ENCODE results near the gene C19orf81. TPM values are rescaled to one million over a fixed set of nuclear protein-coding genes. Genes with fewer than 3 reads are reported as not detected.
A peak's percentile ranks its signal among the peaks of the same experiment; 100 is the strongest.

The C19orf81 gene
- total and polyA plus RNA-seq, 9 of the 15 experiments (the other 6 are each of a cell fraction or from before 2014, with no cell fraction given), result 2.5 to 42.9 (median 33.0) TPM; not detected in 4

DNA sequence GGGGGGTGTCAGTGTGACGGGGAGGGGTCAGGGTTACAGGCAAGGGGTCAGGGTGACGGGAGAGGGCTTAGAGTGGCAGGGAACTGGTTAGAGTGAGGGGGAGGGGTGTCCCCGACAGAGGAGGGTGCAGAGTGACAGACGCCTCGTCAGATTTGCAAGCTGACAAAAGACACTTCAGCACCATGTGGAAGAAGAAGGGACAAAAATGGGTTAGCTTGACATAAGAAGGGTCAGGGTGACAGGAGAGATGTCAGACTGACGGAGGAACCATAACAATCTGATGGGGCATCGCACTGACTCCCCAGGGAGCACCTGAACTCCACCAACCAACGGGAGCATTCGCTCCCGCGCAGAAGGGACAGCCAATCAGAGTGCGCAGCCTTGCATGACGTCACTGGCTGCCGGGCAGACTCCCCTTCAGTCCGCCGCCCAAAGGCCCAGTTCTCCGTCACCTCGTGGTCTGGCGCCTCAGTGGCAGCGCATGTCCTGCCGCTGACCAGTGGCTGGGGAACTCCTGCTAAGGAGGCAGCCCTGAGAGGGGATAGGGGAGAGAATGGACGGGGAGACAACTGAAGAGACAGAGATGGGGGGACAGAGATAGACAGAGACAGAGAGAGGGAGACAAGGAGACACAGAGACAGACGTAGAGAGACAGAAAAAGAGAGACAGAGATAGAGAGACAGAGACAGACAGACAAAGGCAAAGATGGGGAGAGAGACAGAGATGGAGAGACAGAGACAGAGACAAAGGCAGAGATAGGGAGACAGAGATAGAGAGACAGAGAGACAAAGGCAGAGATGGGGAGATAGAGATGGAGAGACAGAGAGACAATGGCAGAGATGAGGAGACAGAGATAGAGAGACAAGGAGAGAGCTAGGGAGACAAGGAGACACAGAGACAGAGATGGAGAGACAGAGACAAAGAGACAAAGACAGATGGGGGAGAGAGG lies 30.2 kb downstream of the C19orf81 start (continued):
- TF ChIP-seq WHSC1 (IDR thresholded peaks at IDR 0.05; ENCODE audit: low read length) (no peak), HCFC1 (IDR thresholded peaks at IDR 0.05; ENCODE audit: low read depth, low read length) (0 out of 2 replicates have a peak, but pooled peaks have one; percentile 16), HOMEZ (CRISPR knock-in tag; IDR thresholded peaks at IDR 0.05) (no peak), ZNF253 (CRISPR knock-in tag; conservative IDR thresholded peaks at IDR 0.05) (no peak), BCL6 (CRISPR knock-in tag; IDR thresholded peaks at IDR 0.05) (no peak), SIN3A (IDR thresholded peaks at IDR 0.05; ENCODE audit: borderline replicate concordance in 2 of 2, control insufficient read depth in 1 of 2, low read depth in 2 of 2, low read length in 2 of 2) (no peak), THAP12 (CRISPR knock-in tag; IDR thresholded peaks at IDR 0.05) (no peak), BDP1 (IDR thresholded peaks at IDR 0.05; ENCODE audit: insufficient read depth, insufficient read length) (no peak), HMG20B (CRISPR knock-in tag; IDR thresholded peaks at IDR 0.05) (no peak), SNAPC5 (CRISPR knock-in tag; IDR thresholded peaks at IDR 0.05) (no peak), FOXJ3 (CRISPR knock-in tag; IDR thresholded peaks at IDR 0.05) (no peak), EHMT2 (IDR thresholded peaks at IDR 0.05) (peak; percentile 29; the same call in 1 of the 2 replicates), DPF2 (IDR thresholded peaks at IDR 0.05) (peak; percentile 50; the same call in 1 of the 2 replicates), ZNF146 (CRISPR knock-in tag; IDR thresholded peaks at IDR 0.05; ENCODE audit: unreplicated experiment) (no peak), FOXA1 (IDR thresholded peaks at IDR 0.05; ENCODE audit: borderline replicate concordance) (no peak), RBM39 (optimal IDR thresholded peaks at IDR 0.05; ENCODE audit: low read depth, low read length) (no peak)
- TF ChIP-seq, protein P1, sequence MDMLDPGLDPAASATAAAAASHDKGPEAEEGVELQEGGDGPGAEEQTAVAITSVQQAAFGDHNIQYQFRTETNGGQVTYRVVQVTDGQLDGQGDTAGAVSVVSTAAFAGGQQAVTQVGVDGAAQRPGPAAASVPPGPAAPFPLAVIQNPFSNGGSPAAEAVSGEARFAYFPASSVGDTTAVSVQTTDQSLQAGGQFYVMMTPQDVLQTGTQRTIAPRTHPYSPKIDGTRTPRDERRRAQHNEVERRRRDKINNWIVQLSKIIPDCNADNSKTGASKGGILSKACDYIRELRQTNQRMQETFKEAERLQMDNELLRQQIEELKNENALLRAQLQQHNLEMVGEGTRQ (CRISPR knock-in tag; IDR thresholded peaks at IDR 0.05), result no peak
- TF ChIP-seq, protein P2, sequence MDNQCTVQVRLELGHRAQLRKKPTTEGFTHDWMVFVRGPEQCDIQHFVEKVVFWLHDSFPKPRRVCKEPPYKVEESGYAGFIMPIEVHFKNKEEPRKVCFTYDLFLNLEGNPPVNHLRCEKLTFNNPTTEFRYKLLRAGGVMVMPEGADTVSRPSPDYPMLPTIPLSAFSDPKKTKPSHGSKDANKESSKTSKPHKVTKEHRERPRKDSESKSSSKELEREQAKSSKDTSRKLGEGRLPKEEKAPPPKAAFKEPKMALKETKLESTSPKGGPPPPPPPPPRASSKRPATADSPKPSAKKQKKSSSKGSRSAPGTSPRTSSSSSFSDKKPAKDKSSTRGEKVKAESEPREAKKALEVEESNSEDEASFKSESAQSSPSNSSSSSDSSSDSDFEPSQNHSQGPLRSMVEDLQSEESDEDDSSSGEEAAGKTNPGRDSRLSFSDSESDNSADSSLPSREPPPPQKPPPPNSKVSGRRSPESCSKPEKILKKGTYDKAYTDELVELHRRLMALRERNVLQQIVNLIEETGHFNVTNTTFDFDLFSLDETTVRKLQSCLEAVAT (IDR thresholded peaks at IDR 0.05), result peak; percentile 44 to 70; a peak in 2 of 4 replicates
- TF ChIP-seq, protein P3, sequence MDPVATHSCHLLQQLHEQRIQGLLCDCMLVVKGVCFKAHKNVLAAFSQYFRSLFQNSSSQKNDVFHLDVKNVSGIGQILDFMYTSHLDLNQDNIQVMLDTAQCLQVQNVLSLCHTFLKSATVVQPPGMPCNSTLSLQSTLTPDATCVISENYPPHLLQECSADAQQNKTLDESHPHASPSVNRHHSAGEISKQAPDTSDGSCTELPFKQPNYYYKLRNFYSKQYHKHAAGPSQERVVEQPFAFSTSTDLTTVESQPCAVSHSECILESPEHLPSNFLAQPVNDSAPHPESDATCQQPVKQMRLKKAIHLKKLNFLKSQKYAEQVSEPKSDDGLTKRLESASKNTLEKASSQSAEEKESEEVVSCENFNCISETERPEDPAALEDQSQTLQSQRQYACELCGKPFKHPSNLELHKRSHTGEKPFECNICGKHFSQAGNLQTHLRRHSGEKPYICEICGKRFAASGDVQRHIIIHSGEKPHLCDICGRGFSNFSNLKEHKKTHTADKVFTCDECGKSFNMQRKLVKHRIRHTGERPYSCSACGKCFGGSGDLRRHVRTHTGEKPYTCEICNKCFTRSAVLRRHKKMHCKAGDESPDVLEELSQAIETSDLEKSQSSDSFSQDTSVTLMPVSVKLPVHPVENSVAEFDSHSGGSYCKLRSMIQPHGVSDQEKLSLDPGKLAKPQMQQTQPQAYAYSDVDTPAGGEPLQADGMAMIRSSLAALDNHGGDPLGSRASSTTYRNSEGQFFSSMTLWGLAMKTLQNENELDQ (CRISPR knock-in tag; IDR thresholded peaks at IDR 0.05; ENCODE audit: borderline replicate concordance), result no peak

Measured in K562 (cell line).